Stimulated activated CD4-positive, alpha-beta T cell treated with anti-CD3 and anti-CD28 coated beads, Interleukin-15, amount 100 ng/mL, for 1 hour (primary cell): Measurements from ENCODE around the gene PID1.

Source experiments
- DNase-seq, 2 donors: peaks; one replicate each; pipeline ENCODE4 v3.0.0-alpha.2; 2020; ENCODE audit warnings: low read depth in 1 of 2, low spot score in 1 of 2

Gene PID1

GRCh38 chr2:229270551-229271410 lies at the start of gene PID1:
Gene PID1, minus strand, starts transcription at chr2:229271287. Its CDS starts 244 bp downstream, at chr2:229271043.
- DNase-seq = no peak

DNA sequence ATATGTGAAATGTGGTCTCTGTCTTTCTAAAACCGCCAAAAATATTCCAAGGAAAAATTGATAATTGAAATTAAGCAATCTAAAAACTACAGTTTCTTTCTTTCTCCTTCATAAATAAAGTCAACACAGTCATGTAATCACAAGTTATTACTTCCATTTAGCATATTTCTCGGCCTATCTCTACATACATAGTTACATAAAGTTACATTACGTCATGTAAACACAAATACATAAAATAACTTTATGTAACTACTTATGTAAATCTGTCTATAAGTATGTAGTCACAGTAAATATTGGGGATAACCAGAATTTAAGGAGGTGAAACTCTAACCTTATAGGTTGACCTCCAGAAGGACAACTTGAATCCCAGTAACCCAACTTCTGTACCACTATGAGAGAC lies 48.5 kb upstream of the PID1 start:
- no peak for DNase-seq

DNA sequence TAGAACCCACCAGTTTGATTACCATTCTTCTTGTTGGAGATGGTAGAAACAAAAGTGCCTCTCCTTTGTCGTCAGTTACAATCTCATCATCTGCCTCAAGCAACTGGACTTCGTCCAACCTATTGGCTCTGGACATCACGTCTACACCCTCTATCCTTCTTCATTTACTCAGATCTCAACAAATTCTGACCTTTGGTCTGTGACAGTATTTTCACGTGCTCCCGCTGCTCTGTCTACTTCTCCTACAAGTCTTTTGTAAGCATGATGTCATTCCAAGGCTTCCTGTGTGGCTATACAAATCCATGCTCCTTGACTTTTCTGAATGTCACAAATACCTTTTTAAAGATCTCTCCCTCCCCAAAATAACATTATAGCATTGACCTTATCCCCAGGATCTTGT lies 43.0 kb upstream of the PID1 start:
- no peak for DNase-seq

GRCh38 chr2:229313591-229313990 lies 42.5 kb upstream of the PID1 start:
- DNase-seq = no peak

DNA sequence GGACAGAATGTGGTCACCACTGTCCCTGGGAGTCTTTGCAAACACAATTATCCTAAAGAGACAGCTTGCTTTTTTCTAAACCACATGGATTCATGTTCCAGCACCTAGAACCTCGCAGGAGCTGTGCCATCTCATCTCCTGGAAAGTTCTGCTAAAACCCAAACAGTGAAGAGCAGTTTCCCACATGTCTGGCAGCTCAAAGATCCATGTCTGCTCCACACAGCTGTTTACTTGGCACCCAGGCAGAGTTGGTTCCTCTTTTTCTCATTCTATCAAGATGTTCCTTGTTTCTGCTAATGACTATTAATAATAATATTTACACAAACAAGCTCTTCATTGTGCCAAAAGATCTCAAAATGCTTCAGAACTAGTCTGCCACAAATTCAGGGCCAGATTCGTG lies 30.1 kb upstream of the PID1 start:
- no peak for DNase-seq

- no peak for DNase-seq
Observed at GRCh38 chr2:229300790-229301189, 29.7 kb upstream of the PID1 start.

GRCh38 chr2:229300371-229300770 lies 29.3 kb upstream of the PID1 start:
- DNase-seq = no peak

- no peak for DNase-seq
Observed at GRCh38 chr2:229297247-229297646, 26.2 kb upstream of the PID1 start.

DNA sequence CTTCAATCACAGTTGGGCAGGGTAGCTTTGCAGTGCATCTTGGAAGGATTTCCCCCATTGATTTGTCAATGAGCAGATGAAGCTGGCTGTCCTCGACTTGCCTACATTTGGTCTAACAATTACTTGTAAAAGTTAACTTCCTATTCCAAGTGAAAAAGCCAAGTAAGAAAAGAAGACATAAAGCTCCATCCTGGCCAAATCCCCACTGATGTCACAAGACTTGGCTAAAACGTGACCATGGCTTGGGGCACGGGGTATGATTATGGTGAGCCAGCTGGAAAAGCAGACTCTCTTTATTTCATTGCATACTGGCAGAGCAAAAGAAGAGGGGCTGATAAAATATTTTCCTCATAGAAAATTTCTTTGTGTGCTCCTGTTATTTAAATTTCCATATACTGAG lies 25.4 kb upstream of the PID1 start:
- DNase-seq = no peak

GRCh38 chr2:229296016-229296415 lies 24.9 kb upstream of the PID1 start:
- no peak for DNase-seq

GRCh38 chr2:229287823-229288222 lies 16.7 kb upstream of the PID1 start:
- no peak for DNase-seq

DNA sequence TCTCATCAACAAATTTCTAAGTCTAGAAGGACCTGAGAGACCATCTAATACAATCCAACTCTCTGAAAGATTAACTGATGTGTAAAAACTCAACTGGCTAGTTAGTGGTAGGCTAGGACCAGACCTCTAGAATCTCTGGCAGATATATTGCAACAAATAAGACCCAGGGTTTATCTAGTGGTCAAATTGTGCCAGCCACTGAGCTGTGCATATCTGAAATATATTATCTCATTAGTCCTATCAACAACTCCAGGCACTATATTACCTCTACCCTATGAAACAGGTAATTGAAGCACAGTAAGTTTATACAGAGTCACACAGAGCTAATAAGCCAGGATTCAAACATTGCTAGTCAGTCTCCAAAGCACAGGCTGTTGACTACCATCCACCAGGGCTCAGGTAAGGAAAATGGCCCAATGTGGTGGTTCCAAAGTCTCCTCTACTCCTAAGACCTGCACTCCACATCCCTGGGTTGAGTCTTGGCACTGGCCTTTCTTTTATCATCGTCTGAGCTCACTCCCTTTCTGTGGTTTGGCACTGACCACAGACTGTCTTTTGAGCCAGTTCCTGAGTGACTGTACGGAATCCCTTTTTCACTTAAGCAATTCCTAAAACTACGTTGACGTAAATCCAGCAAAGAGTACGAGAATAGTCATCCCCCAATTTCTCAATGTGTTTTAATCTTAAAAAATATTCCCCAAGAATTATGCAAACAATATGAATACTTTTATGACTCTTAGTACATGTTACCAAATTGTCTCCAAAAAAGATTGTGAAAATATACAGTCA lies 11.9 kb upstream of the PID1 start:
- DNase-seq = no peak

- no peak for DNase-seq
Observed at GRCh38 chr2:229279516-229279915, 8.4 kb upstream of the PID1 start.

GRCh38 chr2:229275506-229275905 lies 4.4 kb upstream of the PID1 start:
- no peak for DNase-seq

DNA sequence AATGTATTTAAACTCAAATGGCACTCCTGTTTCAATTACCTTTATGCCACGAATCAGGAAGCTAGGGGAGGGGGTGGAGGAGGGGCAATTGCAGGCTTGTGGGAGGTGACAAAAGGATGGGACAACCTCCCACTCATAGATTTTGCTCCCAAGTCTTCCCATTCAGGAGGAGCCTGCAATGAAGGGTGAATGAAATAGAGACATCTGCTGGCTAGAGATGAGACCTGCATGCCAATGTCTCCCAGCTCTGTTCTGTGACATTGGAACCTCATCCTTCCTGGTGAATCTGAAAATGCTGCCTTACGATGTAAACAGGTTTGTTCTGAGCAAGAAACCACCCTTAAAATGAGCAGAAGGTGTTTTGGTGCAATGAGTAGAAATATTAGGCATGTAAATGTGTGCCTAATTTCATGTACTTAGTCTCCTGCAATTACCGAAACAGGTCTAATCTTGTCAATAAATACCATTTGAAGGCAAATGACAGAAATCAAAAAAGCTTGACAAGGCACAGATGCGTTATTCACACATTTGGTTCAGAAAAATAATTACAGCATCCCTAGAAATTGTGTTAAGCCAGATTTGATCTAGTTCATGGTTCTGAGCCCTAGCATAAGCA lies 2.7 kb upstream of the PID1 start:
- no peak for DNase-seq

DNA sequence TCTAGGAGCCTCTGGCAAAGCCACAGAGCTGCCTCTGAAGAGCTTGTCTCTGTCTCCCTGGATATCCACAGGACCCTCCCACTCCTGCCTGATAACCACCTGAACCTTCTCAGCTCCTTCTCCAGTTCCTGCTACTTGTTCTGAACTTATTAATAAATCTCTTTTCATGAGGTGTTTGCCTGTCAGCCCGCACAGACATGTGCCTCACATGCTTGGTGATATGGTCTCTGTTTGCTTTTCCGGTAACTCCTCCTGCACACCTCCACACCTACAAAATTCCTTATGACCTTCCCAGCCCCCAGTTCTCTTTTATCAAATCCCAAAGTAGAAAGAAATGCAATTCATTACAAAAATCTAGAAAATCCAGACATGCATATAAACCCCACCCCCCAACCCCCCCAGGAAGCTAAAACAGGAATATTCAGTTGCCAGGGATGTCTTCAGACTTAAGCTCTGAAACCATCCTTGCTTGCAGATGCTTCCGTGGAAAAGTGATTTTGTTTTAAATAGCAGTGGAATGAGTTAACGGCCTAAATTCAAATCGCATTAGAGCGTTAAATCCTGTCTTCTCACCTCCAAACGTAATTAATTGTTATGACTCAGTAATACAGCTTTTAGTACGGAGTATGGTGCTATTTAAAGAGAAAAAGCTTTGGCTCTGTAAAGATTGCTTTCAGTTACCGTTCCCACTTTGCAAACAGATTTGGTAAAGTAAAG lies 2.1 kb upstream of the PID1 start:
- no peak for DNase-seq

DNA sequence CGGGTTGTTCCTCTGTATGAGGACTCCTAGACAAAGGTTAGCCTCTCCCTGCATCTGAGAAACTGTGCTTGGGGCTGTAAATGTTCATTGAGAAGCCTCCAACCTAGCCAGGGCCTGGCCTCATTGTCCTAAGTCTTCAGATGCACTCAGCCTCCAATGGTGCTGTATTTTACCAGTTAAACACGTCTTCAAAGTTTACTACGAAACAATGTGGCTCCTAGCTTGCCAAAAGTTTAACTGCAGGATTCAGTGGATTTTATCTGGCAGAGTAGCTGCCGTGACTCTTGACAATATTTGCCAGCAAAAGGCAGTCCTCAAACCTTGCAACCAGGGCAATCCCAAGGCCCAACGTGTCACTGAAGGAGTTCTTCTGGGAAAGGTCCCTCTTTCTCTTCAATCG lies 1.1 kb downstream of the PID1 start:
- no peak for DNase-seq

DNA sequence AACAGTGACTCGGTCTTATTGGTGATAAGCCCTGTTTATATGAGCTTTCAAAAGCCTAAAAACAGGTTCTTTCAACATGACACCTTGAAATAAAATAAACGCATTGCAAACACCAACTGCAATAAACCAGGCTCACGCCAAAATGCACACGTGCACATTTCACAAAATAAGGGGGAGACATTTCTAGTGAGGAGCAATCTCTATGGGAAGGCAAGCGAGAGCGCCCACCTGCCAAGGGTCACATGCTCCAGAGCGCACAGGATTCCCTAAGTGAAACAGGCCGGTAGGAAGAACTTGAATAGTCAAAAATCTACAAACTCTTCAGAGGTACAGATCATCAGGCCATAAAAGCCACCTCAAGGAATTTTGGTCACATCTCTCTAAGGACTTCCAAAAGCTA lies 1.9 kb downstream of the PID1 start:
- no peak for DNase-seq

GRCh38 chr2:229268626-229269025 lies 2.5 kb downstream of the PID1 start:
- DNase-seq = no peak

DNA sequence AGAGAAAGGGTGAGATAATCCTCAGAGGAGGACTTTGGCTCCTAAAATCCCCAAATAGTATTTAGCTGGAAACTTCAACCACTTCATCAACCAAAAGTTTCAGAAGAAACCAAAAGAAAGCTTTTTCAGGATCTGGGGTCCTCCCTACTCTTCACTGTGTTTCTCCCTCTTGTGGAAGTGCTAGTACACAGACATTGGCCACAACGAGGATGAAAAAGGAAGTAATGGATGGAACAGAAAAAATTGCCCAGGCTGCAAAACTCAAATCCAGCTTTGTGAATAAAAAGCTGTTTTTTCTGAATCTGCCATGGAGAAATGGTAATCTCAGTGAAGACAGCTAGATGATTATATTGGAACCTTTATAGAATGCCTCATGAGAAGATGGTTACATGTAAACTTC lies 4.0 kb downstream of the PID1 start:
- DNase-seq = no peak

- DNase-seq = no peak
Observed at GRCh38 chr2:229265727-229266126, 5.4 kb downstream of the PID1 start.
